Measurements from ENCODE around the gene CAMTA1.
"Not testable (repeated sequence)": the region's sequence is repeated elsewhere in the genome, so short reads cannot be mapped to it uniquely, and the experiment has no call there.

Gene CAMTA1

DNA sequence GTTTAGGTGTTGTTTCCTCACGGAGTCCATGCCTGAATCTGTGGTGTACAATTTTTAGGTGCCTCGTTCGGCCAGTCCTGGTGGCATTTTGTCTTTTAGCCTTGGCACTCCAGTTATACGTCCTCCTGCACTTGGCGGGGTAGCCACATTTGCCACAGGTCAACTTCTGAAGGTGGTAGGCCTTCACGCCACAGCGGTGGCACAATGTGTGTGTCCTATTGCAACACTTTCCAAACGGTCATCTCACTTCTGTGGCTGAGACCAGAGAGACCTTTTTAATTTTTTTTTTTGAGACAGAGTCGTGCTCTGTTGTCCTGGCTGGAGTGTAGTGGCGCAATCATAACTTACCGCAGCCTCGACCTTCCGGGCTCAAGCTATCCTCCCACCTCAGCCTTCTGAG lies 49.1 kb downstream of the CAMTA1 start:
- DNase-seq (ENCODE audit: low spot score): no peak
- TF ChIP-seq, protein P1, sequence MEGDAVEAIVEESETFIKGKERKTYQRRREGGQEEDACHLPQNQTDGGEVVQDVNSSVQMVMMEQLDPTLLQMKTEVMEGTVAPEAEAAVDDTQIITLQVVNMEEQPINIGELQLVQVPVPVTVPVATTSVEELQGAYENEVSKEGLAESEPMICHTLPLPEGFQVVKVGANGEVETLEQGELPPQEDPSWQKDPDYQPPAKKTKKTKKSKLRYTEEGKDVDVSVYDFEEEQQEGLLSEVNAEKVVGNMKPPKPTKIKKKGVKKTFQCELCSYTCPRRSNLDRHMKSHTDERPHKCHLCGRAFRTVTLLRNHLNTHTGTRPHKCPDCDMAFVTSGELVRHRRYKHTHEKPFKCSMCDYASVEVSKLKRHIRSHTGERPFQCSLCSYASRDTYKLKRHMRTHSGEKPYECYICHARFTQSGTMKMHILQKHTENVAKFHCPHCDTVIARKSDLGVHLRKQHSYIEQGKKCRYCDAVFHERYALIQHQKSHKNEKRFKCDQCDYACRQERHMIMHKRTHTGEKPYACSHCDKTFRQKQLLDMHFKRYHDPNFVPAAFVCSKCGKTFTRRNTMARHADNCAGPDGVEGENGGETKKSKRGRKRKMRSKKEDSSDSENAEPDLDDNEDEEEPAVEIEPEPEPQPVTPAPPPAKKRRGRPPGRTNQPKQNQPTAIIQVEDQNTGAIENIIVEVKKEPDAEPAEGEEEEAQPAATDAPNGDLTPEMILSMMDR (IDR thresholded peaks at IDR 0.05; ENCODE audit: borderline replicate concordance, control extremely low read depth, extremely low read depth, insufficient read depth, missing control alignments): no peak
- in situ Hi-C loops (cut with MboI; ENCODE audit: low sequenced_read_pairs, unreplicated experiment): no loop called here

DNA sequence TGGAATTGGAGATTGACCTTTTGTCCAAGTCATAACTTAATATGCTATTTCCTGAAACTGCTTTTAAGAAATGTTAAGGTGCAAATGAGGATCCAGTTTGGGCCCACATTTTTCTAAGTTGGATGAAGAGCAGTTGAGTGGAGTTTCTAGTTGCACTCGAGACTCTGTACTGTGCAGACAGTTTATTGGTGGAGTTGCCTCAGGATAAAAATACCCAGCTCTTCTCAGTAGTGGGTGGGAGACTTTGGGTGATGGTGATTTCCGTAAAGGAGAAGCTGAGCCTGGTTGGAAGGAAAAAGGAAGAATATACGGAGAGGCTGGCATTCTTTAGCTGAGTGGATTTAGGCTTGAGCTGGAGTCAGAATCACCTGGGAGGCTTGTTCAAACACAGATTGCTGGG lies 49.9 kb downstream of the CAMTA1 start:
- TF ChIP-seq, protein P1 (IDR thresholded peaks at IDR 0.05; ENCODE audit: borderline replicate concordance, control extremely low read depth, extremely low read depth, insufficient read depth, missing control alignments): no peak
- in situ Hi-C loops (cut with MboI; ENCODE audit: low sequenced_read_pairs, unreplicated experiment): no loop called here
- no peak for DNase-seq (ENCODE audit: low spot score)

DNA sequence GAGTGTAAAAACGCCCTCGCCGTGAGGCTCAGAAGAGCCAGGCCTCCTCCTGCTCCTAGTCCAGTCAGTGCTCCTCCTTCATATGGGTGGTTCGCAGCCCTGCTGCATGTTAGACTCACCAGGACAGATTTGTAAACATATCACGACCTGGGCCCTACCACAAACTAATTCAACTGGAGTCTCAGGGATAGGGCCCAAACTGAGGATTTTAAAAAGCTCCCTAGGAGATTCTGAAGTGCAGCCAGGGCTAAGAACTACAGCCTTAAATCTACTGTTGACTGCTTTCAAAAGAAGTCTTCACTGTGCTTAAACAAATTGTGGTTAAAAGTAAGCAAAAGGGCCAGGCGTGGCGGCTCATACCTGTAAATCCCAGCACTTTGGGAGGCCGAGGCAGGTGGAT lies 57.0 kb downstream of the CAMTA1 start:
- in situ Hi-C loops (cut with MboI; ENCODE audit: low sequenced_read_pairs, unreplicated experiment): no loop called here
- DNase-seq (ENCODE audit: low spot score): no peak
- TF ChIP-seq, protein P1 (IDR thresholded peaks at IDR 0.05; ENCODE audit: borderline replicate concordance, control extremely low read depth, extremely low read depth, insufficient read depth, missing control alignments): no peak

DNA sequence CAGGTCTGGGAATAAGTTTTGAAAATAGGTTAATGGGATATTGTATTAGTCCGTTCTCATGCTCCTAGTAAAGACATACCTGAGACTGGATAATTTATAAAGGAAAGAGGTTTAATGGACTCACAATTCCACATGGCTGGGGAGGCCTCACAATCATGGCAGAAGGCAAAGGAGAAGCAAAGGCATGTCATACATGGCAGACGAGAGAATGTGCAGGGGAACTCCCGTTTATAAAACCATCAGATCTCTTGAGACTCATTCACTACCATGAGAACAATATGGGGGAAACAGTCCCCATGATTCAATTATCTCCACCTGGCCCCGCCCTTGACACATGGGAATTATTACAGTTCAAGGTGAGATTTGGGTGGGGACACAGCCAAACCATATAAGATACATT lies 60.5 kb downstream of the CAMTA1 start:
- DNase-seq (ENCODE audit: low spot score); in situ Hi-C loops (cut with MboI; ENCODE audit: low sequenced_read_pairs, unreplicated experiment): not testable (repeated sequence)

DNA sequence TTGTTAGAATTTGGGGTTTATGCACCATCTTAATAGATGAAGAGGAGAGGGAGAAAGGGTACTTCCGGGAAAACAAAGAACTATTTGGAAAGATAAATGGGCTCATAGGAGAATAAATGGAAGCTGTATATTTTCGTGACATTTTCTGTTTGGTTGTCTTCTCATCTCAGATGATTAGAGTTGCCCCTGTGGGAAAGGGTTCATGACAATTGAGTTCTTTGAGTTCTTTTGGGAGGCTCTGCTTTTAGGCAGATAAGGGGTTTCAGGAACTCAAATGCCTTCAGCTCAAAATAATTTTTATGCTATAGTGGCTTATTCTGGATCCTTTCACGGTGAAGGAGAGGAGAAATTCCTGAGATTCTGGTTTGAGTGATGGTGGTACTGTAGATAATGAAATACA lies 63.6 kb downstream of the CAMTA1 start:
- in situ Hi-C loops (cut with MboI; ENCODE audit: low sequenced_read_pairs, unreplicated experiment): no loop called here
- DNase-seq (ENCODE audit: low spot score): no peak
- TF ChIP-seq, protein P1 (IDR thresholded peaks at IDR 0.05; ENCODE audit: borderline replicate concordance, control extremely low read depth, extremely low read depth, insufficient read depth, missing control alignments): no peak

DNA sequence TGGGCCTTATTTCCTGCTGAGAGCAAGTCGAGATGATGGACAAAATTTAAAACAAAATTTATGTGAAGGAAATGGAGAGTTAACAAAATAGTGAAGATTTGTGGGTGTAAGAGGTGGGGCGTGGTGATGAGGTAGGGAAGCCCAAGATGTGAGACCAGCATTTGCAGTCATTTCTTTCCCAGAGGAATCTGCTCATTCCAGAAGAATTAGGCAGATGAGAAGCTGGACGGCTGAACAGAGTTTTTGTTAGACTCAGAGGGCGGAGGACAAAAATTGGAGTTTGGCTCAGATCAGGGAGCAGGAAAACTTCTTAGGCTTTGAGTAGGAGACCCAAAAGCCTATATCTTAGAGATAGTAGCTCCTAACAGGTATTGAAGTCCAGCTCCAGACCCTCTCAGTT lies 65.3 kb downstream of the CAMTA1 start:
- in situ Hi-C loops (cut with MboI; ENCODE audit: low sequenced_read_pairs, unreplicated experiment): no loop called here
- DNase-seq (ENCODE audit: low spot score): no peak
- TF ChIP-seq, protein P1 (IDR thresholded peaks at IDR 0.05; ENCODE audit: borderline replicate concordance, control extremely low read depth, extremely low read depth, insufficient read depth, missing control alignments): no peak

DNA sequence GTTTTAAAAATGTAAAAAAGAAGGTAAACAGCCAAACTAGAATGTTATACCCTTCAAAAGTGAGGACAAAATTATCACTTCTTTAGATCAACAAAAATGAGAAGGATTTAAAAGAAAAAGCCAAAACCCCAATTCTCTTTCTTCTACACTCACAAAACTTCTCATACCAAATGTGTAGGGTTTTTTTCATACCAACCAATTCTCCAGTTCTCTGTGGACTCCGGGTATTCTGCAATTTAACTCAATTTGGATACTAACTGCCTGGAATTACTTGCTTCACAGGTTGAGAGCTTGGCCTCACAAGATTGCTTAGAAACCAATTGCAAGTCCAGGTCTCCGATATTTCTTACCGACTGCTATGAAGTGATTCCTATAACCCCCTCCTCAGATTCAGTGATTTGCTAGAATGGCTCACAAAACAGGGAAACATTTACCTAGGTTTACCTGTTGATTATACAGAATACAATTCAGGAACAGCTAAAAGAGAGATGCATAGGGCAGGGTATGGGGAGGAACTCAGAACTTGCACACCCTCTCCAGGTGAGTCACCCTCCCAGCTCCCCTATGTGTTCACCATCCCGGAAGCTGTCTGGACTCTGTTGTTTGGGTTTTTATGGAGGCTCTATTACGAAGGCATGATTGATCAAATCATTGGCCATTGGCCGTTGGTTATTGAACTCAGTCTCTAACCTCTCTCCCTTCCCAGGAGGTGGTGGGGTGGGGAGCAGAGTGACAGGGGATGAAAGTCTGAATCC lies 67.1 kb downstream of the CAMTA1 start:
- in situ Hi-C loops (cut with MboI; ENCODE audit: low sequenced_read_pairs, unreplicated experiment): no loop called here
- DNase-seq (ENCODE audit: low spot score): no peak
- TF ChIP-seq, protein P1 (IDR thresholded peaks at IDR 0.05; ENCODE audit: borderline replicate concordance, control extremely low read depth, extremely low read depth, insufficient read depth, missing control alignments): no peak
